GM18519 (cell line): ENCODE results near the gene SIM2.

Experiments
- ATAC-seq: cut with Tn5 transposase; IDR thresholded peaks from one replicate; pipeline ENCODE4 v1.9.1; 2021; ENCODE audit warnings: mild to moderate bottlenecking, moderate library complexity; ENCODE audit not compliant: unreplicated experiment, low FRiP score

Gene SIM2

DNA sequence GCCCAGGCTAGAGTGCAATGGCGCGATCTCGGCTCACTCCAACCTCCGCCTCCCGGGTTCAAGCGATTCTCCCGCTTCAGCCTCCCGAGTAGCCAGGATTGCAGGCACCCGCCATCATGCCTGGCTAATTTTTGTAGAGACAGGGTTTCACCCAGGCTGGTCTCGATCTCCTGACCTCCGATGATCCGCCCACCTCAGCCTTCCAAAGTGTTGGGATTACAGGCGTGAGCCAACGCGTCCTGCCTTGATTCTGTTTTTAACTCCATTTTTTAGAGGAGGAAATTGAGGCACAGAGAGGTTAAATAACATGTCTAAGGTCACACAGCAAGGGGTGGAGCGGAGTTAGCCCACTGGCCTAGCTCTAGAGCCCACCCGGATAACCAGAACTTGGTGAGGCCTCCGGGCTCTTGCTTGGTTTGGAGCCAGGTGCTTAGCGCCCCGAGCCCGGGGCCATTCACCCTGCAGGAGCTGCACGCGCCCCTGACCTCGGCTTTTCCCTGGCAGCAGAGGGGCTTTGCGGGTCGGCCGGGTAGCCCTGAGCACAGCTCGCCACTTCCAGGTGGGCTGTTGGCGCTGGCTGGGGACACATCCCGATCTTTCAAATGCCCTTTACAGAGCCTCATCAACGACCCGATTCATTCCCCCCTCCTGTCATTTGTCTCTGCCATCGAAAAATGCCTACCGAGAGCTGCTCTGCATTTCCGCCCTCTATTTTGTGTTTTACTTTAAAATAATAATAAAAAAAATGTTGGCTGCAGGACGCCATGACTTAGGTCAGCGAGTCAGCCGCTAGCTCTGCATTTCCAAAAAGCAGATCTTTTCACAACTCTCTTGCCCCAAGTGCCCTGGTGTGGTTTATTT, 11.2 kb downstream of the SIM2 start:
- no peak for ATAC-seq

DNA sequence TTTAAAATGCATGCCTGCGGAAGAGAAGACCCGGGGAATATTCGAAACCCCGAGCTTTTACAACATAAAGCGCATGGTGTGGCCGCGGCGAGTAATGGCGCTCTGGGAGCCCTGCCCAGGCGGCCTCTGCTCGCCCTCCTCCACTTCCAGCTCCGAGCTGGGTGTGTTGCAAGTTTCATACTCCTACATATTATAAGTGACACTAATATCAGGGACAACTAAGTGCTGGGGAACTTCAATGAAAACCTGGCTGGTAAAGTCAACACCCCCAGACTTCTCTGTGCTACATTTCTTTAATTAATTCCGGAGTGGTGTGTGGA, 11.8 kb downstream of the SIM2 start:
- ATAC-seq, result no peak

GRCh38 chr21:36713746-36714145, 14.8 kb downstream of the SIM2 start:
- no peak for ATAC-seq

DNA sequence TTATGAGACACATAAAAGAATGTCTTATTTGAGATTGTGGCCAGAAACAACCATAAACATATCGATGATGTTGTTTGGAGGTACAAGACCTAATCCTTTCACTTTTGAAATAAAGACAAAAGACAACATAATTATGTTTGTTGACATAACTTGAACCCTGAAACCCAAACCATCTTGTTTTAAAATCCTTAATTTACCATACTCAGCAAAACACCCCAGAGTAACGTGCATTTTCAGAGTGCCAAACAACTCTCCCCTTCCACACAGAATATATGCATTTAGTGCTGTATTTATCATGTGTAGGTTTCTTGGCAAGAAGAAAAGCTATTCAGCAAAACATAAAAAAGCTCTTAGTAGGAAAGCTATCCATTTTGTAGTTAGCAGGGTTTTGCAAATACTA, 17.5 kb downstream of the SIM2 start:
- ATAC-seq, result no peak

DNA sequence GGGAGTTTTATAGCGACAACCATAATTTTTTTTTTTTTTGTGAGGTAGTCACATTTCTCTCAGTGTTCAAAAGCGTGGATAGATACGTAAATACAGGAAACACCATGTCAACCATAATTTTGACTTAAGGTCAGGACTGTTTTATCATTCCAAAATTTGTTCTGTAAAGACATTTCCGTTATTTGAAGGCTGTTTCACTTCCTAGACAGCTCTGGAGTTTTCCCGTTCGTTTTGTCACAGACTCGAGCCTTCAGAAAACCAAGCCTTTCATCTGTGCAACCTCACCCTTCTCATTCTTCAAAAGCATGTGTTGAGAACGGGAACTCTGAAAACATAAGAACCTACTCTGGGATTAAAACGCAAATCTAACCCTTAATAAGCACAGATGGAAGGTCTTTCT, 17.9 kb downstream of the SIM2 start:
- ATAC-seq, result no peak

GRCh38 chr21:36717976-36718375, 19.1 kb downstream of the SIM2 start:
- no peak for ATAC-seq

GRCh38 chr21:36718951-36719501, 20.1 kb downstream of the SIM2 start:
- ATAC-seq, result no peak

DNA sequence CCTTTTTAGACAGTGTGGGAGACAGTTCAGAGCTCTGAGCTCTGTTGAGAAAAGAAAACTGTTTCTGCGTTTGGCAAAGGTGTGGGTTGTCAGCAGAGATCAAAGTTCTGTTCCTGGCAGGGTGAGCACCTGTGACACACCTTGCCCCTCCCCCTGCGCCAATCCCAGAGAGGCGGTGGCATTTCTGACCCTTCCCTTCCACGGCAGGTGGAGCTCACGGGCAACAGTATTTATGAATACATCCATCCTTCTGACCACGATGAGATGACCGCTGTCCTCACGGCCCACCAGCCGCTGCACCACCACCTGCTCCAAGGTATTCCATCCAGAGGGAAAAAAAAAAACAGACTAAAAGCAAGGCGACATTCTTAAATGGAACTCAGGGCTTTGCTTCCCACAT, 20.7 kb downstream of the SIM2 start:
- no peak for ATAC-seq

GRCh38 chr21:36721817-36722216, 22.9 kb downstream of the SIM2 start:
- ATAC-seq, result no peak

- no peak for ATAC-seq
Measured at GRCh38 chr21:36722370-36723368, 23.8 kb downstream of the SIM2 start.

DNA sequence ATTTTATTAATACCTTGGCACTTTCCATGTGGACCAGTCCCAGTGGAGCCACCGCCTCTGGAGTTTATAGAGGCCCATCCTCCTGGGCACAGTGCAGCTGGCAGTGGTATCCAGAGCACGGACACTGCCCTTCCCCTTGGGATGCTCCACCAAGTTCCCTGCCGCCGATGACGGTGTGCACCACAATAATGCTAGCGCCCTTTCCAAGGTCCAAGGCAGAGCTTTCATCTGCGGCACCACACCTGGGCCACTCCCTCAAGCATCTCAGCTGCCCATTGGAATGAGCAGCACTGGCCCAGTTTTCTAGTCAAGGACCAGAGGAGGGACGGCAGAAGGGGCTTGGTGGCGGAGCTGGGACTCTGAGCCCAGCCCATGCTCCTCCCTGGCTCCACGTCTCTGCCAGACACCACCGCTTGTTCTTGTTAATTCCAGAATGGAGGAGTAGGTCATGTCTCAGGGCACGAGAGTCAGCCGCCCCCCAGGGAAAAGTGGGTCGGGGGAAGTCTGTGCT, 24.5 kb downstream of the SIM2 start:
- no peak for ATAC-seq

GRCh38 chr21:36724660-36725059, 25.7 kb downstream of the SIM2 start:
- no peak for ATAC-seq

DNA sequence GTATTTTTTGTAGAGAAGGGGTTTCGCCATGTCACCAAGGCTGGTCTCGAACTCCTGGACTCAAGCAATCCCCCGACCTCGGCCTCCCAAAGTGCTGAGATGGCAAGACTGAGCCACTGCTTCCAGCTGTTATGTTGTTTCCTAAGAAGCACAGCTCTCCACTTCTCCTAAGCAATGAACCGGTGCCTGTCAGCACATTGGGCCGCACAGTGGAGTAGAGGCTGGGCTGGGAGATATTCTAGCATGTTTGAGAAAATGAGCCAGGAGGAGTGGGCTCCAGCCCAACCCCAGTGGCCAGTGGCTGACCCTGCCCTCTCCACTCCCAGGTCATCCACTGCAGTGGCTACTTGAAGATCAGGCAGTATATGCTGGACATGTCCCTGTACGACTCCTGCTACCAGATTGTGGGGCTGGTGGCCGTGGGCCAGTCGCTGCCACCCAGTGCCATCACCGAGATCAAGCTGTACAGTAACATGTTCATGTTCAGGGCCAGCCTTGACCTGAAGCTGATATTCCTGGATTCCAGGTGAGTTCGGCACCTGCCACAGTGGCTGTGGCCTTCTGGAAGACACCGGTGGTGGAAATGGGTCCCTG, 27.0 kb downstream of the SIM2 start:
- no peak for ATAC-seq

GRCh38 chr21:36727866-36728265, 29.0 kb downstream of the SIM2 start:
- ATAC-seq, result no peak

- no peak for ATAC-seq
Measured at GRCh38 chr21:36728371-36729111, 29.6 kb downstream of the SIM2 start.

DNA sequence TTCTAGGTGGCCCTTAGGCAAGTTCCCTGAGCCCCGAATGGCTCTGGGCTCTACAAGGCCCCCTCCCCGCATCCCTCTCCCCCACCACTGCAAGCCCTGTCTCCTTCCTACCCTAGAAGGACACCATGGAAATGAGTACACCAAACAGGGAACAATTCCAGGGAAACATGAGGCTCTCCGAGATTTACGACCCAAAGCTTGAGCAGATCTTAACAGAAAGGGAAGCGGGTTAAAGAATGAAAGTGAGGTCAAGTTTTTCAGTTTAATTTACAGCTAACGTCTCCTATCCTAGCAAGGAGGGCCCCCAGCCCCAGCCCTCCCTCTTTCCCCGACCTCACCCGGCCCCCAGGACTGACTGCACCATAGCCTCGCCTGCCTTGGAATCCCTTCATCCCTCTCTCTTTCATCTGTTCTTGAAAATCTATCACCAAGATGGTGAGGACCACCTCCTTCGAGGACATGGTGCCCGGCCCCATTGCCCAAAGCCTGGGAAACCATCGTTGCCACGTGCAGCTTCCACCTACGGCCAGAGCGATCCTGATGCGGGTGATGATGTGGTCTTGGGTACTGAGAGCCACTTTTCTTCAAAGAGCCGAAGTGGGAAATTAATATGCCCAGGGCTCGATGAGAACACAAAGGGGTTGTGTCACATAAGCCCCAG, 30.5 kb downstream of the SIM2 start:
- no peak for ATAC-seq

DNA sequence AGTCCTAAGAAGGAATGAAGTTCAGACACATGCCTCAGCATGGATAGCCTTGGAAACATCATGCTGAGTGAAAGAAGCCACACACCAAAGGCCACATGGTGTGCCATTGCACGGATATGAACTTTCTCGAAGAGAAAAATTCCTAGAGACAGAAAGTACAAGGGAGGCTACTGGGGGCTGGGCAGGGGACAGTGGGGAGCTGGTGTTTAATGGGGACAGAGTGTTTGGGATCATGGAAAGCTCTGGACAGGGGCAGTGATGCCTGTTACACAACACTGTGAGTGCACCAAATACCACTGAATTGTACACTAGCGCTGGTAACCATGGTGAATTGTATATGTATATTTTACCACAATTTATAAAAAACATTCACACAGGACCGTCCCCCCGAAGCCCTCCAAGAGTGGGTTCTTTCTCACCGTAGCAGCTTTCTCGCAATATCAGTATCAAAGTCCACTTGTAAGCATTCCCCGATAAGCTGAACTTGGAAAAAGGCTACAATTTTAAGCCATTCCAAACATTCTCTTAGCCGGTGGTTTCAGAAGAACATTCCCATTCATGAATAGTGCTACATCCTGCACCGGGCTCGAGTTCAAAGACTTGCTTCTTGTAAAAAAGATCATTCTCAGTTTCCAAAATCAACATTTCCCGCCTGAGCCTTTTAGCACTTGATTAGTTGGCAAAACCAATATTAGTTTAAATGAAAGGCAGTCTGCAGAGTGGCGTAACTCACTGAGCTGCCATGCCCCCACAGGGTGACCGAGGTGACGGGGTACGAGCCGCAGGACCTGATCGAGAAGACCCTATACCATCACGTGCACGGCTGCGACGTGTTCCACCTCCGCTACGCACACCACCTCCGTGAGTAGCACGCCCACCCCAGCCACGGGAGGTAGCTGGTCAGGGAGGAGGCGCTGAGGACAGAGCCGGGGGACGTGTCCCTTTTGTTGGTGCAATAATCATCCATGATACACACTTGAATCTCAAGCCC, 31.7 kb downstream of the SIM2 start:
- no peak for ATAC-seq

DNA sequence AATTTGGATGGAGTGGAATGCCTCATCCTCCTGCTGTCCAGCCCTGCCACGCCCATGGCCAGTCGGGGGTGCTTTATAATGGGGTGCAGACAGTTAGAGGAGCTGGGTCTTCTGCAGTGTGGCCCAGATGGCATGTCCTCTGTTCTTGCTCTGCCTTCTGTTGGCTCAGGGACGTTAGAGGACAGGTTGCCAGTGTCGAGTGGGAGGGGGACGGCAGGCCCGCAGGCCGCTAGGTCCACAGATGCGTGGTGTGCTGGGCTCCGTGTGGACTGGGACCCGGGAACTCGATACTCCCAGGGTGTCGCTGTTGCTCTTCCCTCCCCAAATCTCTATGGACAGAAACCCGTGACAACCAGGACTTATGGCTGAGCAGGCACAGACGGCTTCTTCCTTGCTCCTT, 33.3 kb downstream of the SIM2 start:
- no peak for ATAC-seq
